K562 (cell line): ENCODE data around the gene PRRT2. TPM values are rescaled to one million over a fixed set of nuclear protein-coding genes. Genes with fewer than 3 reads are reported as not detected.

Experiments used
- MBD2 ChIP-seq: sonication (generic); IDR thresholded peaks from 2 replicates; pipeline ENCODE4 v1.6.1; 2016; ENCODE audit warnings: low read depth, borderline replicate concordance
- NR2C2 ChIP-seq, 2 experiments: fragments of 200-800 bp in 1 of 2; sonication (Bioruptor generic) in 1 of 2; sonication (generic) in 1 of 2; formaldehyde crosslinking in 1 of 2; IDR thresholded peaks; 2 replicates each; pipeline versions ENCODE4 v1.6.1 to v1.8.0; 2016 to 2022; ENCODE audit warnings: mild to moderate bottlenecking in 1 of 2, missing compliant biosample characterization in 1 of 2, missing genetic modification characterization in 1 of 2, missing genetic modification reagents in 1 of 2
- POLR2G ChIP-seq: fragments of 200-400 bp; formaldehyde crosslinking; IDR thresholded peaks from 2 replicates; pipeline ENCODE4 v1.6.1; 2017; ENCODE audit warnings: low read depth, mild to moderate bottlenecking, antibody characterized with exemption, low read length, moderate library complexity
- SUPT5H ChIP-seq: fragments of 450-650 bp; IDR thresholded peaks from 2 replicates; pipeline ENCODE4 v1.6.1; 2016
- ZNF444 ChIP-seq: fragments of 250-450 bp; sonication (Bioruptor Pico); IDR thresholded peaks from 2 replicates; pipeline ENCODE4 v1.4.0; 2020; ENCODE audit warnings: mild to moderate bottlenecking, moderate library complexity
- polyA plus RNA-seq, 8 experiments: library from polyadenylated mRNA; depleted of rRNA in 4 of 8; stranded (reverse) in 5 of 8; unstranded in 3 of 8; fragments of >200 nt; fragmentation: Nextera tagmentation in 2 of 8; fragmentation: Illumina TruSeq in 1 of 8; extraction: Ambion mirVana in 2 of 8; extraction: Trizol in 1 of 8; gene quantifications; 2 replicates each; pipeline versions ENCODE4 v1.2.1 to v1.2.3, GENCODE V29; 2011 to 2014; ENCODE audit warnings: inconsistent platforms in 1 of 8, missing spikeins in 1 of 8
- total RNA-seq, 7 experiments: library from RNA; depleted of rRNA in 6 of 7; stranded (reverse); fragments of >200 nt in 6 of 7; fragmentation: Illumina TruSeq in 2 of 7; extraction: Trizol in 2 of 7; gene quantifications; 2 replicates each; pipeline versions ENCODE4 v1.2.1 to v1.2.3, GENCODE V29; 2011 to 2021; ENCODE audit warnings: low replicate concordance in 1 of 7
- TF ChIP-seq, protein P1 (sequence below): sonication (generic); formaldehyde crosslinking; IDR thresholded peaks from 2 replicates; pipeline ENCODE4 v1.8.0; 2022; ENCODE audit warnings: mild to moderate bottlenecking, missing genetic modification reagents
- TF ChIP-seq, protein P2 (sequence below): fragments of 200-600 bp; sonication (generic); IDR thresholded peaks from one replicate; pipeline ENCODE4 v1.6.1; 2012; ENCODE audit warnings: mild to moderate bottlenecking, low read depth, low read length, inconsistent platforms
- TF ChIP-seq, protein P3 (sequence below): fragments of 200-800 bp; sonication (Bioruptor generic); IDR thresholded peaks from 2 replicates; pipeline ENCODE4 v1.6.1; 2017; ENCODE audit warnings: missing genetic modification characterization, missing compliant biosample characterization

The PRRT2 gene
- total and polyA plus RNA-seq, 9 of the 15 experiments (the other 6 are each of a cell fraction or from before 2014, with no cell fraction given): 0.11 to 1.0 (median 0.42) TPM; not detected in 2

DNA sequence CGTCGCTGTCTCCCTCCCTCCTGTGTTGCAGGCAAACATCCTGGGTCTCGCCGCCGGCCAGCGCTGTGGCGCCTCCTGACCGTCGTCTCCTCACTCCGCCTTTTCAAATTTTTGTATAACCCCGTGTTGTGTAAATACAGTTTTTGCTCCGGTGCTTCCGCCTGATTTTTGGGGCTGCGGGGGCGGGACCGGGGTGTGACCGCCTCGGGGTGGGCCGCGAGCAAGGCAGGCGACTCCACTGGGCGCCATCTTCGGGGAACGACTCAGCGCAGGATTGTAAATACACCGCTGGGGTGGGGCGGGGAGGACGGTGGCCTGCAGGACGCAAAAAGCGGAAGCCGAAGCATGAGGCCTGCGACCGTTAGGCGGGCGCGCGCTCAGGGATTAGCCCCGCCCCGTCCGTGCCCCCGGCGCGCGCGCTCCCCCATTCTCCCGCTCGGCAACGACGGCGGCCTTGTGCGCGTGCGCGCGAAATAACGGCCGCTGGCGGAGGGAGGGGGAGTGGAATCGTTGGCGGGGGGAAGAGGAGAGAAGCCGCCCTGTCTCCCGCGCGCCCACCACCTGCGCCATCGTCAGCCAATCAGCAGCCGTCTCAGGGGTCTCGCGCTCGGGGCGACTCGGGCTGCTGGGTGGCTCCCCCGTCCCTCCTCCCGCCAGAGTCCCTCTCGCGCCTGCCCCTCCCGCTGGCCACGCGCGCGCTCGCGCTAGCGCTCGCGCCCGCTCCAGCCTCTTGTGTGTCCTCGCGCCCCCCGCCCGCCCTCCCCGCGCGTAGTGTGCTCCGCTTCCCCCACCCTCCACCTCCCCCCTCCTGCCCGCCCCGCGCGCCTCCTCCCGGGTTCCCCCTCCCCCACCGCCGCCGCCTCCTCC, 6.5 kb upstream of the PRRT2 start (continued):
- TF ChIP-seq SUPT5H: peak; percentile 90
- TF ChIP-seq MBD2: peak; percentile 81
- peak; percentile 78; the same call in 1 of the 2 replicates for TF ChIP-seq ZNF444
- no peak for TF ChIP-seq NR2C2 (CRISPR knock-in tag; IDR thresholded peaks at IDR 0.05)
- peak; percentile 74 for TF ChIP-seq NR2C2 (tag; IDR thresholded peaks at IDR 0.05)
- TF ChIP-seq, protein P1, sequence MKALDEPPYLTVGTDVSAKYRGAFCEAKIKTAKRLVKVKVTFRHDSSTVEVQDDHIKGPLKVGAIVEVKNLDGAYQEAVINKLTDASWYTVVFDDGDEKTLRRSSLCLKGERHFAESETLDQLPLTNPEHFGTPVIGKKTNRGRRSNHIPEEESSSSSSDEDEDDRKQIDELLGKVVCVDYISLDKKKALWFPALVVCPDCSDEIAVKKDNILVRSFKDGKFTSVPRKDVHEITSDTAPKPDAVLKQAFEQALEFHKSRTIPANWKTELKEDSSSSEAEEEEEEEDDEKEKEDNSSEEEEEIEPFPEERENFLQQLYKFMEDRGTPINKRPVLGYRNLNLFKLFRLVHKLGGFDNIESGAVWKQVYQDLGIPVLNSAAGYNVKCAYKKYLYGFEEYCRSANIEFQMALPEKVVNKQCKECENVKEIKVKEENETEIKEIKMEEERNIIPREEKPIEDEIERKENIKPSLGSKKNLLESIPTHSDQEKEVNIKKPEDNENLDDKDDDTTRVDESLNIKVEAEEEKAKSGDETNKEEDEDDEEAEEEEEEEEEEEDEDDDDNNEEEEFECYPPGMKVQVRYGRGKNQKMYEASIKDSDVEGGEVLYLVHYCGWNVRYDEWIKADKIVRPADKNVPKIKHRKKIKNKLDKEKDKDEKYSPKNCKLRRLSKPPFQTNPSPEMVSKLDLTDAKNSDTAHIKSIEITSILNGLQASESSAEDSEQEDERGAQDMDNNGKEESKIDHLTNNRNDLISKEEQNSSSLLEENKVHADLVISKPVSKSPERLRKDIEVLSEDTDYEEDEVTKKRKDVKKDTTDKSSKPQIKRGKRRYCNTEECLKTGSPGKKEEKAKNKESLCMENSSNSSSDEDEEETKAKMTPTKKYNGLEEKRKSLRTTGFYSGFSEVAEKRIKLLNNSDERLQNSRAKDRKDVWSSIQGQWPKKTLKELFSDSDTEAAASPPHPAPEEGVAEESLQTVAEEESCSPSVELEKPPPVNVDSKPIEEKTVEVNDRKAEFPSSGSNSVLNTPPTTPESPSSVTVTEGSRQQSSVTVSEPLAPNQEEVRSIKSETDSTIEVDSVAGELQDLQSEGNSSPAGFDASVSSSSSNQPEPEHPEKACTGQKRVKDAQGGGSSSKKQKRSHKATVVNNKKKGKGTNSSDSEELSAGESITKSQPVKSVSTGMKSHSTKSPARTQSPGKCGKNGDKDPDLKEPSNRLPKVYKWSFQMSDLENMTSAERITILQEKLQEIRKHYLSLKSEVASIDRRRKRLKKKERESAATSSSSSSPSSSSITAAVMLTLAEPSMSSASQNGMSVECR (CRISPR knock-in tag): peak; percentile 74; the same call in 1 of the 2 replicates
- TF ChIP-seq POLR2G: peak; percentile 94
- TF ChIP-seq, protein P2, sequence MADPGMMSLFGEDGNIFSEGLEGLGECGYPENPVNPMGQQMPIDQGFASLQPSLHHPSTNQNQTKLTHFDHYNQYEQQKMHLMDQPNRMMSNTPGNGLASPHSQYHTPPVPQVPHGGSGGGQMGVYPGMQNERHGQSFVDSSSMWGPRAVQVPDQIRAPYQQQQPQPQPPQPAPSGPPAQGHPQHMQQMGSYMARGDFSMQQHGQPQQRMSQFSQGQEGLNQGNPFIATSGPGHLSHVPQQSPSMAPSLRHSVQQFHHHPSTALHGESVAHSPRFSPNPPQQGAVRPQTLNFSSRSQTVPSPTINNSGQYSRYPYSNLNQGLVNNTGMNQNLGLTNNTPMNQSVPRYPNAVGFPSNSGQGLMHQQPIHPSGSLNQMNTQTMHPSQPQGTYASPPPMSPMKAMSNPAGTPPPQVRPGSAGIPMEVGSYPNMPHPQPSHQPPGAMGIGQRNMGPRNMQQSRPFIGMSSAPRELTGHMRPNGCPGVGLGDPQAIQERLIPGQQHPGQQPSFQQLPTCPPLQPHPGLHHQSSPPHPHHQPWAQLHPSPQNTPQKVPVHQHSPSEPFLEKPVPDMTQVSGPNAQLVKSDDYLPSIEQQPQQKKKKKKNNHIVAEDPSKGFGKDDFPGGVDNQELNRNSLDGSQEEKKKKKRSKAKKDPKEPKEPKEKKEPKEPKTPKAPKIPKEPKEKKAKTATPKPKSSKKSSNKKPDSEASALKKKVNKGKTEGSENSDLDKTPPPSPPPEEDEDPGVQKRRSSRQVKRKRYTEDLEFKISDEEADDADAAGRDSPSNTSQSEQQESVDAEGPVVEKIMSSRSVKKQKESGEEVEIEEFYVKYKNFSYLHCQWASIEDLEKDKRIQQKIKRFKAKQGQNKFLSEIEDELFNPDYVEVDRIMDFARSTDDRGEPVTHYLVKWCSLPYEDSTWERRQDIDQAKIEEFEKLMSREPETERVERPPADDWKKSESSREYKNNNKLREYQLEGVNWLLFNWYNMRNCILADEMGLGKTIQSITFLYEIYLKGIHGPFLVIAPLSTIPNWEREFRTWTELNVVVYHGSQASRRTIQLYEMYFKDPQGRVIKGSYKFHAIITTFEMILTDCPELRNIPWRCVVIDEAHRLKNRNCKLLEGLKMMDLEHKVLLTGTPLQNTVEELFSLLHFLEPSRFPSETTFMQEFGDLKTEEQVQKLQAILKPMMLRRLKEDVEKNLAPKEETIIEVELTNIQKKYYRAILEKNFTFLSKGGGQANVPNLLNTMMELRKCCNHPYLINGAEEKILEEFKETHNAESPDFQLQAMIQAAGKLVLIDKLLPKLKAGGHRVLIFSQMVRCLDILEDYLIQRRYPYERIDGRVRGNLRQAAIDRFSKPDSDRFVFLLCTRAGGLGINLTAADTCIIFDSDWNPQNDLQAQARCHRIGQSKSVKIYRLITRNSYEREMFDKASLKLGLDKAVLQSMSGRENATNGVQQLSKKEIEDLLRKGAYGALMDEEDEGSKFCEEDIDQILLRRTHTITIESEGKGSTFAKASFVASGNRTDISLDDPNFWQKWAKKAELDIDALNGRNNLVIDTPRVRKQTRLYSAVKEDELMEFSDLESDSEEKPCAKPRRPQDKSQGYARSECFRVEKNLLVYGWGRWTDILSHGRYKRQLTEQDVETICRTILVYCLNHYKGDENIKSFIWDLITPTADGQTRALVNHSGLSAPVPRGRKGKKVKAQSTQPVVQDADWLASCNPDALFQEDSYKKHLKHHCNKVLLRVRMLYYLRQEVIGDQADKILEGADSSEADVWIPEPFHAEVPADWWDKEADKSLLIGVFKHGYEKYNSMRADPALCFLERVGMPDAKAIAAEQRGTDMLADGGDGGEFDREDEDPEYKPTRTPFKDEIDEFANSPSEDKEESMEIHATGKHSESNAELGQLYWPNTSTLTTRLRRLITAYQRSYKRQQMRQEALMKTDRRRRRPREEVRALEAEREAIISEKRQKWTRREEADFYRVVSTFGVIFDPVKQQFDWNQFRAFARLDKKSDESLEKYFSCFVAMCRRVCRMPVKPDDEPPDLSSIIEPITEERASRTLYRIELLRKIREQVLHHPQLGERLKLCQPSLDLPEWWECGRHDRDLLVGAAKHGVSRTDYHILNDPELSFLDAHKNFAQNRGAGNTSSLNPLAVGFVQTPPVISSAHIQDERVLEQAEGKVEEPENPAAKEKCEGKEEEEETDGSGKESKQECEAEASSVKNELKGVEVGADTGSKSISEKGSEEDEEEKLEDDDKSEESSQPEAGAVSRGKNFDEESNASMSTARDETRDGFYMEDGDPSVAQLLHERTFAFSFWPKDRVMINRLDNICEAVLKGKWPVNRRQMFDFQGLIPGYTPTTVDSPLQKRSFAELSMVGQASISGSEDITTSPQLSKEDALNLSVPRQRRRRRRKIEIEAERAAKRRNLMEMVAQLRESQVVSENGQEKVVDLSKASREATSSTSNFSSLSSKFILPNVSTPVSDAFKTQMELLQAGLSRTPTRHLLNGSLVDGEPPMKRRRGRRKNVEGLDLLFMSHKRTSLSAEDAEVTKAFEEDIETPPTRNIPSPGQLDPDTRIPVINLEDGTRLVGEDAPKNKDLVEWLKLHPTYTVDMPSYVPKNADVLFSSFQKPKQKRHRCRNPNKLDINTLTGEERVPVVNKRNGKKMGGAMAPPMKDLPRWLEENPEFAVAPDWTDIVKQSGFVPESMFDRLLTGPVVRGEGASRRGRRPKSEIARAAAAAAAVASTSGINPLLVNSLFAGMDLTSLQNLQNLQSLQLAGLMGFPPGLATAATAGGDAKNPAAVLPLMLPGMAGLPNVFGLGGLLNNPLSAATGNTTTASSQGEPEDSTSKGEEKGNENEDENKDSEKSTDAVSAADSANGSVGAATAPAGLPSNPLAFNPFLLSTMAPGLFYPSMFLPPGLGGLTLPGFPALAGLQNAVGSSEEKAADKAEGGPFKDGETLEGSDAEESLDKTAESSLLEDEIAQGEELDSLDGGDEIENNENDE: no peak
- TF ChIP-seq, protein P3, sequence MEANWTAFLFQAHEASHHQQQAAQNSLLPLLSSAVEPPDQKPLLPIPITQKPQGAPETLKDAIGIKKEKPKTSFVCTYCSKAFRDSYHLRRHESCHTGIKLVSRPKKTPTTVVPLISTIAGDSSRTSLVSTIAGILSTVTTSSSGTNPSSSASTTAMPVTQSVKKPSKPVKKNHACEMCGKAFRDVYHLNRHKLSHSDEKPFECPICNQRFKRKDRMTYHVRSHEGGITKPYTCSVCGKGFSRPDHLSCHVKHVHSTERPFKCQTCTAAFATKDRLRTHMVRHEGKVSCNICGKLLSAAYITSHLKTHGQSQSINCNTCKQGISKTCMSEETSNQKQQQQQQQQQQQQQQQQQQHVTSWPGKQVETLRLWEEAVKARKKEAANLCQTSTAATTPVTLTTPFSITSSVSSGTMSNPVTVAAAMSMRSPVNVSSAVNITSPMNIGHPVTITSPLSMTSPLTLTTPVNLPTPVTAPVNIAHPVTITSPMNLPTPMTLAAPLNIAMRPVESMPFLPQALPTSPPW (CRISPR knock-in tag): peak; percentile 99
